Measurements from ENCODE around the gene ADORA3. TPM values are rescaled to one million over a fixed set of nuclear protein-coding genes. Genes with fewer than 3 reads are reported as not detected.
"Not testable (repeated sequence)": the region's sequence is repeated elsewhere in the genome, so short reads cannot be mapped to it uniquely, and the experiment has no call there.

Gene ADORA3
- total and polyA plus RNA-seq, 12 donors = 2.3 to 51.0 (median 18.7) TPM

DNA sequence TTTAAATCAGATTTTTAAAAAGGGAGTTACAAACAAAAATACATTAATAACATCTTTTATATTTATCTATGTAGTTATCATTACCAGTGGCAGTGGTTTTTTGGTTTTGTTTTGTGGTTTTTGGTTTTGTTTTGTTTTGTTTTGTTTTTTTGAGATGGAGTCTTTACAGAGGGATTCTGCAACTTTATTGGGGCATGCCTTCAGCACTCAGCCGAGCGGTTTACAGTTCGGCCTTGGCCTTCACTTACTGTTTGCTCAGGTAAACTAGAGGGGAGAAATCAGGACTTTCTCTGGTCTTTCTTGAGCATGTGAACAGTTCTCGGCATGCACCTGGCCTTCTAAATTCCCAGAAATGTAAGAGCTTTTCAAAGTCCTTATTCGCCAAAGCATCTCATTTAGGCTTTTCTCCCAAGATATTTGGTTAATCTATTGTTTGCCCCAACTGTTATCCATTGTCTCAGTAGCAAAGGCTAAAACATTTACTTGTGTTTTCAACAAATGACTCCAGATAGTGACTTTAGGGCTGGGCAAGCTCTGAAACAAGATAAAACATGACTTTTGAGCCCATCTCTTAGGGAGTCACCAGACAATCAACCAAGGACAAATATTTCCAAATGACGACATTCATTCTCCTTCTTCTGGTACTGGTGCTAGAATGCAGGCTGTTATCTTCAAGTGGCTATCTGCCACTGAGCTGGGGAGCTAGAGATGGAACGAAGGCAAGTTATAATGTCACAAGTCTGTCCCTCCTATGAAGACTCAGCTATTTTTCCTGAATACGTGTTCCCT, 48.4 kb upstream of the ADORA3 start:
- TF ChIP-seq CTCF (IDR thresholded peaks at IDR 0.05) (no peak), POLR2A (IDR thresholded peaks at IDR 0.05) (no peak)
- 68 to 84% (median 71%) methylated on average over 8 of the region's 8 CpGs for whole genome bisulfite sequencing, 4 donors

DNA sequence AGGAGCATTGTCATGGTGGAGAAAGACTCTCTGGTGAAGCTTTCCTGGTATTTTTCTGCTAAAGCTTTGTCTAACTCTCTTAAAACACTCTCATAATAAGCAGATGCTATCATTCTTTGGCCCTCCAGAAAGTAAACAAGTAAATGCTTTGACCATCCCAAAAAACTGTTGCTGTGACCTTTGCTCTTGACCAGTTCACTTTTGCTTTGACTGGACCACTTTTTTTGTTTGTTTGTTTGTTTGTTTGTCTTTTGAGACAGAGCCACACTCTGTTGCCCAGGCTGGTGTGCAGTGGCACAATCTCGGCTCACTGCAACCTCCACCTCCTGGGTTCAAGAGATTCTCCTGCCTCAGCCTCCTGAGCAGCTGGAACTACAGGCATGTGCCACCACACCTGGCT, 44.4 kb upstream of the ADORA3 start:
- H3K4me3 ChIP-seq; H3K4me1 ChIP-seq (replicated peaks in 1 of 2); H3K9me3 ChIP-seq (replicated peaks in 1 of 3); H3K27me3 ChIP-seq; DNase-seq; intact Hi-C loops (cut with DNase I); H3K27ac ChIP-seq; H3K36me3 ChIP-seq (replicated peaks in 1 of 2): not testable (repeated sequence)
- WGBS, 4 donors = 80 to 93% (median 84%) methylated on average over 1 of the region's 1 CpG

More for the DNA sequence above, 48.4 kb upstream of the ADORA3 start:
- peak in 3 of 7 donors; percentile 36 to 52 (median 43) for DNase-seq
- Histone ChIP-seq H3K4me1 (replicated peaks in 1 of 2) (no peaks in the 10 kb centered on the region), H3K27me3 (no peaks in the 10 kb centered on the region), H3K4me3 (no peak overlapping the region), H3K36me3 (replicated peaks in 1 of 2) (no peaks in the 10 kb centered on the region), H3K9me3 (replicated peaks in 1 of 3) (no peaks in the 10 kb centered on the region), H3K27ac (no peak overlapping the region)
- intact Hi-C loops (cut with DNase I) = no loop called here

- H3K27me3 ChIP-seq = no peaks in the 10 kb centered on the region
- TF ChIP-seq CTCF (IDR thresholded peaks at IDR 0.05) = no peak
- no peak for TF ChIP-seq POLR2A (IDR thresholded peaks at IDR 0.05)
- no peak overlapping the region for H3K27ac ChIP-seq
- H3K4me3 ChIP-seq = no peak overlapping the region
- no peaks in the 10 kb centered on the region for H3K4me1 ChIP-seq (replicated peaks in 1 of 2)
- intact Hi-C loops (cut with DNase I) = no loop called here
- WGBS, 4 donors = 75 to 79% (median 78%) methylated on average over 14 of the region's 14 CpGs
- no peak for DNase-seq
- H3K9me3 ChIP-seq (replicated peaks in 1 of 3) = no peaks in the 10 kb centered on the region
- H3K36me3 ChIP-seq (replicated peaks in 1 of 2) = no peaks in the 10 kb centered on the region
Measured at GRCh38 chr1:111542187-111542586, 38.8 kb upstream of the ADORA3 start.

DNA sequence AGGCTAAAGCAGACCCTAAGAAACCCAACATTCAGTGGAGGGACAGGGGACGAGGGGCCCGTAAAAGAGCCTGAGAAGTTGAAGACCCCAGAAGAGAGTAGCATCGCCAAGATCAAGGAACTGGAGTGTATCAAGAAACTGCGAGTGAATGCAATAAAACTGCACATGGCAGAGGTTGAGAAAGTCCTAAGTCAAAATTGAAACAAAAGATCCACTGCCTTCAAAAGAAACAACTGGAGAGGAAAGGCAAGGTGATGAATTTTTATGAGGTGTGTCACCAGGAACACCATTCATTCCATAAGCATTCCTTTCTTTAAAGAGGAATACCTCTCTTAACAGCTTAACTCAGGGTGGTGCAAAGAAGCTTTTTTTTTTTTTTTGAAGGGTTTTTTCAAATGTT, 38.3 kb upstream of the ADORA3 start:
- H3K27ac ChIP-seq = no peak overlapping the region
- WGBS, 4 donors = 83 to 87% (median 85%) methylated on average over 4 of the region's 4 CpGs
- H3K9me3 ChIP-seq (replicated peaks in 1 of 3) = no peaks in the 10 kb centered on the region
- intact Hi-C loops (cut with DNase I) = no loop called here
- no peaks in the 10 kb centered on the region for H3K36me3 ChIP-seq (replicated peaks in 1 of 2)
- no peaks in the 10 kb centered on the region for H3K27me3 ChIP-seq
- no peaks in the 10 kb centered on the region for H3K4me1 ChIP-seq (replicated peaks in 1 of 2)
- TF ChIP-seq CTCF (IDR thresholded peaks at IDR 0.05) = no peak
- no peak for TF ChIP-seq POLR2A (IDR thresholded peaks at IDR 0.05)
- no peak for DNase-seq
- H3K4me3 ChIP-seq = no peak overlapping the region

GRCh38 chr1:111540928-111541327, 37.5 kb upstream of the ADORA3 start:
- TF ChIP-seq POLR2A (IDR thresholded peaks at IDR 0.05) (no peak), CTCF (IDR thresholded peaks at IDR 0.05) (no peak)
- Histone ChIP-seq H3K4me3 (no peak overlapping the region), H3K4me1 (replicated peaks in 1 of 2) (no peaks in the 10 kb centered on the region), H3K36me3 (replicated peaks in 1 of 2) (no peaks in the 10 kb centered on the region), H3K27ac (no peak overlapping the region), H3K9me3 (replicated peaks in 1 of 3) (no peaks in the 10 kb centered on the region), H3K27me3 (no peaks in the 10 kb centered on the region)
- DNase-seq = no peak
- intact Hi-C loops (cut with DNase I) = no loop called here
- 72 to 77% (median 74%) methylated on average over 3 of the region's 3 CpGs for WGBS, 4 donors
